Measurements from ENCODE around the gene NUP210.

- TF ChIP-seq CTCF (IDR thresholded peaks at IDR 0.05; ENCODE audit: poor library complexity) (no peak), EZH2 (IDR thresholded peaks at IDR 0.05; ENCODE audit: borderline replicate concordance) (no peak)
Observed at GRCh38 chr3:13424865-13425617, 4.9 kb upstream of the NUP210 start.
